HG03135 (cell line): ENCODE results near the gene KIAA1755.

Experiments
- ATAC-seq: cut with Tn5 transposase; IDR thresholded peaks from one replicate; pipeline ENCODE4 v1.9.1; 2021; ENCODE audit warnings: mild to moderate bottlenecking, moderate library complexity; ENCODE audit not compliant: unreplicated experiment

The KIAA1755 gene, protein sequence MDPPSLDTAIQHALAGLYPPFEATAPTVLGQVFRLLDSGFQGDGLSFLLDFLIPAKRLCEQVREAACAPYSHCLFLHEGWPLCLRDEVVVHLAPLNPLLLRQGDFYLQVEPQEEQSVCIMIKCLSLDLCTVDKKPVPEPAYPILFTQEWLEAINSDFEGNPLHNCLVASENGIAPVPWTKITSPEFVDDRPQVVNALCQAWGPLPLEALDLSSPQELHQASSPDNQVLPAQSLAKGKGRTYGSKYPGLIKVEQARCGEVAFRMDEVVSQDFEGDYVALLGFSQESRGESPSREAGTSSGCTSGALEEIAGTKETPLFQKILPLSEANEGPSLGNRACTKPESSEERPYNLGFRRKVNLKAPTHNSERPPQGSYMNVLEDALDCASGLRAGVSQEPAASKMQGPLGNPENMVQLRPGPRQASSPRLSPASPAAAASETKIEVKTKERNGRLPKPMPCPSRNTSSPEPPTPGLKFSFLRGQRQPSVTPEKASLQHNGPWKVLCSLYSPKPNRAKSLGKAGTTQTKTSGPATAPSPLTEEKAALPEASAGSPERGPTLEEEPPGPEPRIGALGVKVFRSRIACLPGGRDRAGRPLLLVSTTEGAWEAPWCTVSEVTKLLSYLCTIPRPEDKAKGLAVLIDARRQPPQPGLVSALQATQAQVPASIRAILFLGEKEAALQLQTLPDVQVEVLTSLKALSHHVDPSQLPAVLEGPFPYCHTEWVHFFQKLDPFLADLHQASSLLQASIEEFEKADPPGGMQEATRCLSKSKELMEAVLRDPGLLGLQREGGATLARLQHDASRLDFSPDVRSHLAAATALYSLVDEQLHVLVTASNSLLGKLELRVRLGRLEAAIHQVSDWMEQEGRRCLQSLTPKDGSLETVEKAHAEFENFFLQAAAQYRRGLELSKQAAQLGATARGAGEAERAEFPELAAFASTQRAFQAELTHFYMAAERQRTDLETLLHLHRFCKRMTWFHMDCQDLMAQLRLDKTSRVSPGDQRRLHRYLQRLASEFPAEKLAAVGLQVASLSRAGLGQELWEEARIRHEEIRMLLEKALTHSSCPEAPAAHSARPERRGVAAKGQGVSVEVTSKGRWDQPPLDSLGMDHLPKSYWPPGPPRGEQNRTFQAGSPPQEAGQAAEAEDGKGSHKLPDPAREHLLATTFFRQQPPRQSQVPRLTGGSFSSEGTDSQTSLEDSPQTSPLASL

GRCh38 chr20:38260378-38261053, at the start of gene KIAA1755:
Gene KIAA1755 (minus strand): TSS chr20:38260735. CDS start chr20:38260500, 235 bp downstream.
- no peak for ATAC-seq

- ATAC-seq, result no peak
Observed at GRCh38 chr20:38308447-38308846, 47.9 kb upstream of the KIAA1755 start.

- ATAC-seq, result no peak
Observed at GRCh38 chr20:38308047-38308438, 47.5 kb upstream of the KIAA1755 start.

DNA sequence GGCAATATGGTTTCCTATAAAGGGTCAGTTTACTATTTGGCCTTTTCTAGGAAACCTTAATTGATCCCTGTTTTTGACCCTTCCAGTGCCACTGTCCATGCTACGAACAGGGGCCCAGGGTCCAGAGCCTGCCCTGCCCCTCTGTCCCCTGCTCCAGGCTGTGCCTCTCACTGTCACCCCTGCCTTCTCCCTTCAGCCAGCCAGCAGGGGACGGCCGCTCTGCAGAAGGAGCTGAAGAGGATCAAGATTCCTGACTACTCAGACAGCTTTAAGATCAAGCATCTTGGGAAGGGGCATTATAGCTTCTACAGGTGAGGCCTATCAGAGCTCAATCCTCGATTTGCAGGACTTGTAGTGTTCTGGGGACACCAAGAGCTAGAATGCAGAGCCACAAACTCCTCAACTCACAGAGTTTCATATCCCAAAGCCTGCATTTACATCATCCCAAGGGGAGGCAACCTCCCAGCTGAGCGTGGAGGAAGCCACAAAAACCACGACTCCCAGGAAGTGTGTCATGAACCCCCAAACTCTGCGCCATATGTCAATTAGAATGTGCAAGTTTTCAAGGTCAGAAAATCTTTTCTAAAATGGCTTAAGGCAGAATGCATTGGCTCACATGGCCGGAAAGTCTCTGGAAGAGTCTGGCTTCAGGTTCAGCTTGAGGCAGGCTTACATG, 47.0 kb upstream of the KIAA1755 start:
- no peak for ATAC-seq

DNA sequence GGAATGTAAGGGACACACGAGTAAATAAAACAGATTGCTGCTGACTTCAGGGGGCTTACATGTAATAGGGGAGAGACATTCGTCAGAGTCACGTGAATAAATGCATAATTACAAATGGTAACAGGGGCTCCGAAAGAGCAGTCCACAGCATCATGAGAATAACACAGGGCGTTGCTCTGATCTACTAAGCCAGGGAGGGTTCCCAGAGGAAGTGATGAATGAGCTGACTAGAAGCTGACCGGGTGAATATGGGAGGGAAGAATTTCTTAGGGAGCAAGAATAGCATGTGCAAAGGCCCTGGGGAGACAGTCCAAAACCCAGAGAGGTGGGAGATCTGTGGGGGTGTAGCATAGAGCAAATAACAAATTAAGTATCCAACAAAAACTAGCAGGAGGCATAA, 45.8 kb upstream of the KIAA1755 start:
- ATAC-seq, result no peak

GRCh38 chr20:38305541-38305940, 45.0 kb upstream of the KIAA1755 start:
- no peak for ATAC-seq

GRCh38 chr20:38304845-38305447, 44.4 kb upstream of the KIAA1755 start:
- ATAC-seq, result no peak

DNA sequence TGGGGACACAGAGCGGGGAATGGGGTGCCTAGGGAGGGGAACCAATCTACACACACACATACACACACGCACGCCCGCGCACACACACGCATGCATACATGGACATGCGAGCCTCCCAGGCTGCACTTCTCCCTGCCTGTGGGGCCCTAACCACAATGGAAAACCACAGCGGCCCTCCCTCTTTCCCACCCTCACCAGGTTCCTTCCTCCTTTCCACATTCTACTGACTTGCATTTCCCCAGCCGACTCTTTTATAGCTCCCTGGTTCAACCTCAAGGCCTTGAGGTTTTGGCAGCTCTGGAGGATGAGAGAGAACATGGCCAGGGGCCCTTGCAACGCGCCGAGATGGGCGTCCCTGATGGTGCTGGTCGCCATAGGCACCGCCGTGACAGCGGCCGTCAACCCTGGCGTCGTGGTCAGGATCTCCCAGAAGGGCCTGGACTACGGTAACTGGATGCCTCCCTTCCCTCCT, 43.4 kb upstream of the KIAA1755 start, which contains the start of gene BPI:
Gene BPI, plus strand, starts transcription at position 249 of the 472 bp plus-strand sequence. Its CDS starts 68 bp downstream, at position 317.
- no peak for ATAC-seq

- ATAC-seq, result no peak
Observed at GRCh38 chr20:38302786-38303185, 42.3 kb upstream of the KIAA1755 start.

DNA sequence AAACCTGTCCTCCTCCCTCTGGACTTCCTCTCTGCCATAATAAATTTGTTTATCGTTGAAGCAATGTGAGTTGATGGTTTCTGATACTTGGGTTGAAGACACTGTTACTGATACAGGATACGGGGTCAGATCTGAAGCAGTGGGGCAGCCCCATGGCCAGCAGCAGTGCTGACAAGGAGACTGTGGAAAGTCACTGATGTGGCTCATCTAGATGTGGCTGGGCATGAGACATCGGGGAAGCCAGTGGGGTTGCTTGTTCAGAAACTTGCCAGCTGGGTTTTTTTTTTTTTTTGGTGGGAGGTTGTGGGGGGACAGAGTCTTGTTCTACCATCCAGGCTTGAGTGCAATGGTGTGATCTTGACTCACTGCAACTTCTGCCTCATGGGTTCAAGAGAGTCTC, 40.8 kb upstream of the KIAA1755 start:
- no peak for ATAC-seq

GRCh38 chr20:38300438-38300837, 39.9 kb upstream of the KIAA1755 start:
- ATAC-seq, result no peak

GRCh38 chr20:38299963-38300362, 39.4 kb upstream of the KIAA1755 start:
- ATAC-seq, result no peak

DNA sequence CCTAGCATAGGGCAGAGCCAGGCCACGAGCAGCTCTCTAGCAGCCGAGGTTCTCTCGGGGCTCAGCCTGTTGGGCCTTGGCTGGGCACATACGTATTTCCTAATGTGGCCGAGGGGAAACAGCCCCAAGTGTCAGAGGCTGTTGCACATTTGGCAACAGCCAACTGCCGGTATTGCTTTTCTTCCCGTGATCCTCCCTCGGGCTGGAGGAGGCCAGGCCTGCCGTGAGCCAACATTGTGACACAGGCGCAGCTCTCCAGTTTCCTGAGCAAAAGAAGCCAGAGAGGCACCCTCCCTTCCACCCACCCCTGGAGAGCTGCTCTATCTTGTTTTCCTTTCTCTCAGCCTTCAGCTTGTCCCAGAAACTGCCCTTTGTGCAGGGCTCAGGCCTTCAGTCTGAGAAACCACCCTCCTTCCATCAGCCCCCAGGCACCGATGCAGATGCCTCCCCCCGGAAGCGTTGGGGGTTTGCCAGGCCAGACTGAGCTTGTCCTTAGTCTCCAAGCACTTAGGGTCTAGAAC, 38.3 kb upstream of the KIAA1755 start:
- ATAC-seq, result no peak

GRCh38 chr20:38297916-38298674, 37.6 kb upstream of the KIAA1755 start:
- no peak for ATAC-seq

GRCh38 chr20:38296433-38296832, 35.9 kb upstream of the KIAA1755 start:
- ATAC-seq, result no peak

DNA sequence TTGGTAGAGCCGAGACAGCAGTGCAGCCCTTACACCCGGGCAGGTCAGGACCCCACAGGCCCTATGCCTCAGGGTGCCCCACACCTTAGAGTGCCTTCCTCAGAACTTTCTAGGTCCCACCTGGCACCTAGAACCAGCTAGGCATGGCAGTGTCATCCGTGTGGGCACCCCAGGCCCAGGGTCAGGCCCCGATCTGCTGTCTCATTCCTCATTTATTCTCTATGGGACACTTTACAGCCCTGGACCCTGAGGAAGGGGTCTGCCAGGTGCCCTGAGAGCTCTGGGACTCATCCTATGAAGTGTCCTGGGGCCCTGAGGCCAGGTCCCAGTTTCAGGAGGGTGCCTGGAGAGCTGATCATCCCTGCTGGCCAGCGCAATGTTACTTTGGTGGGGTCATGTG, 35.3 kb upstream of the KIAA1755 start:
- no peak for ATAC-seq

DNA sequence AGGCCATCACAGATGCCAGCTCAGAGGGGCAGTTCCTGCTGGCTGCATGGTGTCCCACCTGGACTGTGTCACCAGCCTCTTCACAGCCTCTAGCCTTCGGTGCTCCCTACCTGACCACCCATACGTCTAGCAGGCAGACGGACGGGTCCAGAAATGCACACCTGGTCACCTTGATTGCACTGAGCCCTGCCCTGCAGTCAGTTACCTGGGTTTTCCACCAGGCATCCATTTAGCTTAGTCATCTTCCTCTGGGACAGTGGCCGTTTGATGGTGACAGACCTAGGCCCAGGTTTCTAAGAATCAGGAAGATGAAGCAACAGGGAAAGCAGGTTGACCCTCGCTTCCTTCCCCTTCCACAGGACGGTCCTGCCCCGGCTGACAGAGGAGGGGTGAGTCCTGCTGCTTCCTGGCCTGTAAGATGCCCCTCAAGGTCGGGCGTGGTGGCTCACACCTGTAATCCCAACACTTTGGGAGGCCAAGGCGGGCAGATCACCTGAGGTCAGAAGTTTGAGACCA, 33.6 kb upstream of the KIAA1755 start:
- ATAC-seq, result no peak

GRCh38 chr20:38293491-38294065, 33.0 kb upstream of the KIAA1755 start:
- ATAC-seq, result no peak
